Neural cell (in vitro differentiated cells): Measurements from ENCODE around the gene TICRR. TPM values are rescaled to one million over a fixed set of nuclear protein-coding genes. Genes with fewer than 3 reads are reported as not detected.

Source experiments
- H2AFZ ChIP-seq: fragments of 200-600, 300-800 bp; sonication (generic), shearing (Covaris generic); 2 replicates; pipeline ENCODE4 v1.6.0; 2014; ENCODE audit warnings: low read depth, mild to moderate bottlenecking, antibody characterized with exemption, low read length, moderate library complexity
- H3F3A ChIP-seq: fragments of 200-600 bp; shearing (Covaris generic); 2 replicates; pipeline ENCODE4 v1.6.1; 2016; ENCODE audit warnings: mild to moderate bottlenecking, moderate library complexity, mixed read lengths, antibody characterized with exemption, low read length; ENCODE audit not compliant: insufficient read depth, poor library complexity, severe bottlenecking
- H3K27ac ChIP-seq: fragments of 200-600, 300-800 bp; sonication (generic), shearing (Covaris generic); 2 replicates; pipeline ENCODE4 v1.5.1; 2014; ENCODE audit warnings: mild to moderate bottlenecking, low read length, moderate library complexity
- H3K27me3 ChIP-seq: fragments of 300-800, 200-600 bp; sonication (generic), shearing (Covaris generic); 2 replicates; pipeline ENCODE4 v1.6.0; 2014; ENCODE audit warnings: mild to moderate bottlenecking, low read depth, low read length, moderate library complexity; ENCODE audit not compliant: insufficient read depth
- H3K36me3 ChIP-seq: fragments of 300-800, 200-600 bp; sonication (generic), shearing (Covaris generic); 2 replicates; pipeline ENCODE4 v1.5.1; 2014; ENCODE audit warnings: mild to moderate bottlenecking, antibody characterized with exemption, low read length, moderate library complexity; ENCODE audit not compliant: insufficient read depth
- H3K4me2 ChIP-seq: fragments of 300-800, 200-600 bp; sonication (generic), shearing (Covaris generic); 2 replicates; pipeline ENCODE4 v1.6.0; 2014; ENCODE audit warnings: mild to moderate bottlenecking, low read length
- H3K4me3 ChIP-seq: fragments of 300-800, 200-600 bp; sonication (generic), shearing (Covaris generic); 2 replicates; pipeline ENCODE4 v1.5.1; 2014; ENCODE audit warnings: mild to moderate bottlenecking, low read length, moderate library complexity
- H3K79me2 ChIP-seq: fragments of 200-600 bp; shearing (Covaris generic); replicated peaks from 2 replicates; pipeline ENCODE4 v1.6.0; 2014; ENCODE audit warnings: mild to moderate bottlenecking, low read length, moderate library complexity; ENCODE audit not compliant: insufficient read depth
- H3K9ac ChIP-seq: fragments of 300-800, 200-600 bp; sonication (generic), shearing (Covaris generic); 2 replicates; pipeline ENCODE4 v1.6.1; 2016; ENCODE audit warnings: mild to moderate bottlenecking, low read length, mixed read lengths
- H3K9me2 ChIP-seq: fragments of 200-600 bp; shearing (Covaris generic); 2 replicates; pipeline ENCODE4 v1.6.1; 2016; ENCODE audit warnings: mild to moderate bottlenecking, low read length, mixed read lengths; ENCODE audit not compliant: insufficient read depth
- H3K9me3 ChIP-seq: fragments of 200-600, 300-800 bp; sonication (generic), shearing (Covaris generic); 2 replicates; pipeline ENCODE4 v1.6.1; 2016; ENCODE audit warnings: mild to moderate bottlenecking, mixed run types, low read length, moderate library complexity, mixed read lengths
- H4K20me1 ChIP-seq: fragments of 200-600 bp; shearing (Covaris generic); 2 replicates; pipeline ENCODE4 v1.6.1; 2016; ENCODE audit warnings: mild to moderate bottlenecking, mixed run types; ENCODE audit not compliant: insufficient read depth
- EP300 ChIP-seq: fragments of 450-650 bp; conservative IDR thresholded peaks from 2 replicates; pipeline ENCODE4 v1.6.1; 2014; ENCODE audit warnings: antibody characterized with exemption, mild to moderate bottlenecking, moderate library complexity; ENCODE audit not compliant: poor library complexity, severe bottlenecking
- EZH2 ChIP-seq: fragments of 200-600, 300-800 bp; shearing (Covaris generic), sonication (generic); IDR thresholded peaks from 2 replicates; pipeline ENCODE4 v1.6.1; 2014; ENCODE audit warnings: antibody characterized with exemption, low read length, borderline replicate concordance, mild to moderate bottlenecking; ENCODE audit not compliant: insufficient read depth, poor library complexity, severe bottlenecking
- MXI1 ChIP-seq: fragments of 450-650 bp; conservative IDR thresholded peaks from 2 replicates; pipeline ENCODE4 v1.6.1; 2014; ENCODE audit warnings: antibody characterized with exemption, mild to moderate bottlenecking; ENCODE audit not compliant: poor library complexity, severe bottlenecking
- POLR2AphosphoS5 ChIP-seq: IDR thresholded peaks from 2 replicates; pipeline ENCODE4 v1.6.1; 2012
- RAD21 ChIP-seq: fragments of 450-650 bp; conservative IDR thresholded peaks from 2 replicates; pipeline ENCODE4 v1.6.1; 2014; ENCODE audit warnings: antibody characterized with exemption, mild to moderate bottlenecking, moderate library complexity
- SMC3 ChIP-seq: fragments of 450-650 bp; conservative IDR thresholded peaks from 2 replicates; pipeline ENCODE4 v1.6.1; 2014; ENCODE audit warnings: antibody characterized with exemption, mild to moderate bottlenecking, moderate library complexity; ENCODE audit not compliant: poor library complexity
- TAF1 ChIP-seq: IDR thresholded peaks from 2 replicates; pipeline ENCODE4 v1.6.1; 2012; ENCODE audit warnings: low read depth
- polyA plus RNA-seq: library from polyadenylated mRNA; depleted of rRNA; stranded (reverse); fragments of >200 nt; gene quantifications from 2 replicates; pipeline ENCODE4 v1.2.3, GENCODE V29; 2014
- TF ChIP-seq, protein P1 (sequence below): IDR thresholded peaks from 2 replicates; pipeline ENCODE4 v1.6.1; 2012; ENCODE audit warnings: borderline replicate concordance
- TF ChIP-seq, protein P2 (sequence below): fragments of 450-650 bp; IDR thresholded peaks from 2 replicates; pipeline ENCODE4 v1.5.1; 2014; ENCODE audit warnings: antibody characterized with exemption, mild to moderate bottlenecking, moderate library complexity; ENCODE audit not compliant: poor library complexity, severe bottlenecking

Gene TICRR
- polyA plus RNA-seq, 1 donor from 2014 or later: 0.36 TPM

DNA sequence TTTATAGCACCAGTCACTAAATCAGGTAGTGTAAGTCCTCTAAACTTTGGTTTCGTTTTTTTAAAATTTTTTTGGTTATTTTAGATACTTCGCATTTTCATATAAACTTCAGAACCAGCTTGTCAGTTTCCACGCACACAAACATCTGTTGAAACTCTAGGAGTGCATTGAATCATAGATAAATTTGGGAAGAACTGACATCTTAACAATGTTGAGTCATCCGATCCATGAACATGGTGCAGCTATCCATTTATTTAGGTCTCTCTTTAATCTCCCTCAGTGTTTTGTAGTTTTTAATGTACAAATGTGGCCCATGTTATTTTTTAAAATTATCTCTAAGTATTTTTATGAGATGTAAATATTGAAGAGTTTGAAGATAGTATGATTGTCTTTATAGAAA lies 17.7 kb downstream of the TICRR start:
- no peak overlapping the region for H3K4me2 ChIP-seq
- no peaks in the 10 kb centered on the region for H3F3A ChIP-seq
- no peaks in the 10 kb centered on the region for H3K9me2 ChIP-seq
- no peak overlapping the region for H3K27ac ChIP-seq
- H3K9me3 ChIP-seq: no peaks in the 10 kb centered on the region
- no peak overlapping the region for H2AFZ ChIP-seq
- TF ChIP-seq, protein P1, sequence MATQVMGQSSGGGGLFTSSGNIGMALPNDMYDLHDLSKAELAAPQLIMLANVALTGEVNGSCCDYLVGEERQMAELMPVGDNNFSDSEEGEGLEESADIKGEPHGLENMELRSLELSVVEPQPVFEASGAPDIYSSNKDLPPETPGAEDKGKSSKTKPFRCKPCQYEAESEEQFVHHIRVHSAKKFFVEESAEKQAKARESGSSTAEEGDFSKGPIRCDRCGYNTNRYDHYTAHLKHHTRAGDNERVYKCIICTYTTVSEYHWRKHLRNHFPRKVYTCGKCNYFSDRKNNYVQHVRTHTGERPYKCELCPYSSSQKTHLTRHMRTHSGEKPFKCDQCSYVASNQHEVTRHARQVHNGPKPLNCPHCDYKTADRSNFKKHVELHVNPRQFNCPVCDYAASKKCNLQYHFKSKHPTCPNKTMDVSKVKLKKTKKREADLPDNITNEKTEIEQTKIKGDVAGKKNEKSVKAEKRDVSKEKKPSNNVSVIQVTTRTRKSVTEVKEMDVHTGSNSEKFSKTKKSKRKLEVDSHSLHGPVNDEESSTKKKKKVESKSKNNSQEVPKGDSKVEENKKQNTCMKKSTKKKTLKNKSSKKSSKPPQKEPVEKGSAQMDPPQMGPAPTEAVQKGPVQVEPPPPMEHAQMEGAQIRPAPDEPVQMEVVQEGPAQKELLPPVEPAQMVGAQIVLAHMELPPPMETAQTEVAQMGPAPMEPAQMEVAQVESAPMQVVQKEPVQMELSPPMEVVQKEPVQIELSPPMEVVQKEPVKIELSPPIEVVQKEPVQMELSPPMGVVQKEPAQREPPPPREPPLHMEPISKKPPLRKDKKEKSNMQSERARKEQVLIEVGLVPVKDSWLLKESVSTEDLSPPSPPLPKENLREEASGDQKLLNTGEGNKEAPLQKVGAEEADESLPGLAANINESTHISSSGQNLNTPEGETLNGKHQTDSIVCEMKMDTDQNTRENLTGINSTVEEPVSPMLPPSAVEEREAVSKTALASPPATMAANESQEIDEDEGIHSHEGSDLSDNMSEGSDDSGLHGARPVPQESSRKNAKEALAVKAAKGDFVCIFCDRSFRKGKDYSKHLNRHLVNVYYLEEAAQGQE: no peak
- TF ChIP-seq RAD21: no peak
- TF ChIP-seq MXI1: no peak
- TF ChIP-seq EP300: no peak
- no peak for TF ChIP-seq EZH2
- no peak for TF ChIP-seq SMC3
- TF ChIP-seq POLR2AphosphoS5: no peak
- TF ChIP-seq, protein P2, sequence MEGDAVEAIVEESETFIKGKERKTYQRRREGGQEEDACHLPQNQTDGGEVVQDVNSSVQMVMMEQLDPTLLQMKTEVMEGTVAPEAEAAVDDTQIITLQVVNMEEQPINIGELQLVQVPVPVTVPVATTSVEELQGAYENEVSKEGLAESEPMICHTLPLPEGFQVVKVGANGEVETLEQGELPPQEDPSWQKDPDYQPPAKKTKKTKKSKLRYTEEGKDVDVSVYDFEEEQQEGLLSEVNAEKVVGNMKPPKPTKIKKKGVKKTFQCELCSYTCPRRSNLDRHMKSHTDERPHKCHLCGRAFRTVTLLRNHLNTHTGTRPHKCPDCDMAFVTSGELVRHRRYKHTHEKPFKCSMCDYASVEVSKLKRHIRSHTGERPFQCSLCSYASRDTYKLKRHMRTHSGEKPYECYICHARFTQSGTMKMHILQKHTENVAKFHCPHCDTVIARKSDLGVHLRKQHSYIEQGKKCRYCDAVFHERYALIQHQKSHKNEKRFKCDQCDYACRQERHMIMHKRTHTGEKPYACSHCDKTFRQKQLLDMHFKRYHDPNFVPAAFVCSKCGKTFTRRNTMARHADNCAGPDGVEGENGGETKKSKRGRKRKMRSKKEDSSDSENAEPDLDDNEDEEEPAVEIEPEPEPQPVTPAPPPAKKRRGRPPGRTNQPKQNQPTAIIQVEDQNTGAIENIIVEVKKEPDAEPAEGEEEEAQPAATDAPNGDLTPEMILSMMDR: no peak
- no peak for TF ChIP-seq TAF1
- H3K4me3 ChIP-seq: no peak overlapping the region
- no peaks in the 10 kb centered on the region for H3K79me2 ChIP-seq
- no peaks in the 10 kb centered on the region for H4K20me1 ChIP-seq
- no peak overlapping the region for H3K9ac ChIP-seq
- H3K27me3 ChIP-seq: no peaks in the 10 kb centered on the region
- no peaks in the 10 kb centered on the region for H3K36me3 ChIP-seq

DNA sequence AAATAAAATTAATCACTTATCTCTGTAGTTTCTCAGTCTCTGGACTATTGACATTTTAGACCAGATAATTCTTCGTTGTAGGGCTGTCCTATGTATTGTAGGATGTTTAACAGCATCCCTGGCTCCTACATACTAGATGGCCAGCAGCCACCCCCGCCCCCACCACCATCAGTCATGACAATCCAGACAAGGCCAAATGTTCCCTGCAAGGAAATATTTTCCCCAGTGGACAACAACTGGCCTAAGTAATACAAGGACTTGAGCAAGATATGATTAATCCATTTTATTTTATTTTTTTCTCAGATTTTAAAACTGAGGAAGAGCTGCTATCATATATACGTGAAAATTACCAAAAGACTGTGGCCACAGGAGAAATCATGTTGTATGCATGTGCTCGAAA lies 23.8 kb downstream of the TICRR start:
- H3K4me3 ChIP-seq: no peak overlapping the region
- H3K79me2 ChIP-seq: no peaks in the 10 kb centered on the region
- H3K4me2 ChIP-seq: no peak overlapping the region
- H3K9me3 ChIP-seq: no peaks in the 10 kb centered on the region
- no peaks in the 10 kb centered on the region for H4K20me1 ChIP-seq
- H3K36me3 ChIP-seq: no peaks in the 10 kb centered on the region
- no peak for TF ChIP-seq SMC3
- TF ChIP-seq MXI1: no peak
- H2AFZ ChIP-seq: no peak overlapping the region
- H3K27ac ChIP-seq: no peak overlapping the region
- H3F3A ChIP-seq: no peaks in the 10 kb centered on the region
- H3K9me2 ChIP-seq: no peaks in the 10 kb centered on the region
- H3K9ac ChIP-seq: no peak overlapping the region
- no peaks in the 10 kb centered on the region for H3K27me3 ChIP-seq

DNA sequence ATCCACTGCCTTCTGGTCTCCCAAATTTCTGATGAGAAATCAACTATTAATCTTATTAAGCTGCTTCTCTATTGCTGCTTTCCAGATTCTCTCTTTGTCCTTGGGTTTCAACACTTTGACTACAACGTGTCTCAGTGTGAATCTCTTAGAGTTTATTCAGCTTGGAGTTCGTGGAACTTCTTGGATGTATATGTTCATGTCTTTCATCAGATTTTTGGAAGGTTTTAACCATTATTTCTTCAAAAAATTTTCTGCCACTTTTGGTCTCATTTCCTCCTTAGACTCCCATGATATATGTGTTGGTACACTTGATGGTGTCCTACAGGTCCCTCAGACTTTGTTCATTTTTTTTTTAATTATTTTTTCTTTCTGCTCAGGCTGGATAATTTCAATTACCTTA lies 36.0 kb downstream of the TICRR start:
- Histone ChIP-seq H3K27ac (no peak overlapping the region), H3K9ac (no peak overlapping the region), H2AFZ (no peak overlapping the region), H3K36me3 (no peaks in the 10 kb centered on the region), H3F3A (no peaks in the 10 kb centered on the region), H3K9me3 (no peaks in the 10 kb centered on the region), H3K27me3 (no peaks in the 10 kb centered on the region), H3K4me2 (no peak overlapping the region), H4K20me1 (no peaks in the 10 kb centered on the region), H3K79me2 (no peaks in the 10 kb centered on the region), H3K4me3 (no peak overlapping the region), H3K9me2 (no peaks in the 10 kb centered on the region)
- TF ChIP-seq EZH2: no peak
- TF ChIP-seq SMC3: no peak
- TF ChIP-seq, protein P1: no peak
- TF ChIP-seq, protein P2: no peak
- TF ChIP-seq MXI1: no peak
- TF ChIP-seq RAD21: no peak
- no peak for TF ChIP-seq POLR2AphosphoS5
- TF ChIP-seq TAF1: no peak
- no peak for TF ChIP-seq EP300
